G401.6 (cell line): ENCODE results near the gene MGAT5B.
"Not testable (repeated sequence)": the region's sequence is repeated elsewhere in the genome, so short reads cannot be mapped to it uniquely, and the experiment has no call there.

Experiments used
- FAIRE-seq: peaks from 2 replicates; lab custom pipeline; 2012; peaks lifted over from hg19 to GRCh38; lab: Jason Lieb, UNC

Gene MGAT5B

GRCh38 chr17:76949913-76950695 is 81.9 kb downstream of the MGAT5B start:
- FAIRE-seq, result no peak

- no peak for FAIRE-seq
Observed at GRCh38 chr17:76951375-76951905, 83.2 kb downstream of the MGAT5B start.

- no peak for FAIRE-seq
Observed at GRCh38 chr17:76952402-76952801, 84.2 kb downstream of the MGAT5B start.

- FAIRE-seq, result no peak
Observed at GRCh38 chr17:76953066-76953465, 84.9 kb downstream of the MGAT5B start.

GRCh38 chr17:76953946-76954345 is 85.7 kb downstream of the MGAT5B start:
- FAIRE-seq, result no peak

- no peak for FAIRE-seq
Observed at GRCh38 chr17:76955191-76955590, 87.0 kb downstream of the MGAT5B start.

GRCh38 chr17:76956846-76957540 is 88.8 kb downstream of the MGAT5B start:
- FAIRE-seq, result no peak

GRCh38 chr17:76957678-76958464 is 89.7 kb downstream of the MGAT5B start:
- no peak for FAIRE-seq

GRCh38 chr17:76958974-76959373 is 90.8 kb downstream of the MGAT5B start:
- no peak for FAIRE-seq

GRCh38 chr17:76961869-76962268 is 93.7 kb downstream of the MGAT5B start:
- FAIRE-seq, result no peak

GRCh38 chr17:76962858-76963257 is 94.7 kb downstream of the MGAT5B start:
- FAIRE-seq, result no peak

GRCh38 chr17:76966016-76966415 is 97.8 kb downstream of the MGAT5B start:
- no peak for FAIRE-seq

- FAIRE-seq, result no peak
Observed at GRCh38 chr17:76966486-76967181, 98.4 kb downstream of the MGAT5B start.

- FAIRE-seq, result no peak
Observed at GRCh38 chr17:76967762-76968161, 99.6 kb downstream of the MGAT5B start.

- no peak for FAIRE-seq
Observed at GRCh38 chr17:76968707-76969597, 100.7 kb downstream of the MGAT5B start.

- no peak for FAIRE-seq
Observed at GRCh38 chr17:76969598-76970172, 101.5 kb downstream of the MGAT5B start.

- not testable (repeated sequence) for FAIRE-seq
Observed at GRCh38 chr17:76970228-76970627, 102.0 kb downstream of the MGAT5B start.

- FAIRE-seq, result no peak
Observed at GRCh38 chr17:76972046-76972641, 103.9 kb downstream of the MGAT5B start.

GRCh38 chr17:76973040-76973439 is 104.8 kb downstream of the MGAT5B start:
- FAIRE-seq, result no peak

GRCh38 chr17:76974721-76975120 is 106.5 kb downstream of the MGAT5B start:
- no peak for FAIRE-seq
